Loucy (cell line): Measurements from ENCODE around the gene PGC.

Experiments
- H2AFZ ChIP-seq: fragments of 200-600 bp; sonication (generic); 2 replicates; pipeline ENCODE4 v1.6.0; 2016; ENCODE audit warnings: antibody characterized with exemption, mild to moderate bottlenecking, low read length, moderate library complexity
- H3F3A ChIP-seq: fragments of 200-600 bp; 2 replicates; pipeline ENCODE4 v1.6.0; 2016; ENCODE audit warnings: antibody characterized with exemption, low read depth, mild to moderate bottlenecking
- H3K27me3 ChIP-seq: fragments of 200-600 bp; sonication (generic); 2 replicates; pipeline ENCODE4 v1.6.1; 2014; ENCODE audit warnings: low read length, mild to moderate bottlenecking; ENCODE audit not compliant: insufficient read depth, poor library complexity, severe bottlenecking
- H3K36me3 ChIP-seq: fragments of 200-600 bp; sonication (generic); 2 replicates; pipeline ENCODE4 v1.6.1; 2016; ENCODE audit warnings: low read length; ENCODE audit not compliant: insufficient read depth
- H3K4me1 ChIP-seq: fragments of 200-600 bp; sonication (generic); 2 replicates; pipeline ENCODE4 v1.5.1; 2014; ENCODE audit warnings: low read length, mild to moderate bottlenecking; ENCODE audit not compliant: insufficient read depth, poor library complexity, severe bottlenecking
- H3K4me2 ChIP-seq: fragments of 200-600 bp; sonication (generic); 2 replicates; pipeline ENCODE4 v1.6.0; 2014; ENCODE audit warnings: antibody characterized with exemption, low read length, low read depth, mild to moderate bottlenecking; ENCODE audit not compliant: poor library complexity, severe bottlenecking
- H3K4me3 ChIP-seq: fragments of 200-600 bp; sonication (generic); 2 replicates; pipeline ENCODE4 v1.5.1; 2014; ENCODE audit warnings: low read length, mild to moderate bottlenecking, mixed read lengths; ENCODE audit not compliant: poor library complexity, severe bottlenecking
- H3K79me2 ChIP-seq: fragments of 200-600 bp; sonication (generic); 2 replicates; pipeline ENCODE4 v1.6.1; 2014; ENCODE audit warnings: low read length; ENCODE audit not compliant: insufficient read depth
- H3K9ac ChIP-seq: fragments of 200-600 bp; sonication (generic); 2 replicates; pipeline ENCODE4 v1.6.0; 2014; ENCODE audit warnings: mild to moderate bottlenecking, low read depth, low read length, moderate library complexity; ENCODE audit not compliant: poor library complexity, severe bottlenecking
- H3K9me2 ChIP-seq: fragments of 200-600 bp; sonication (generic); replicated peaks from 2 replicates; pipeline ENCODE4 v1.6.1; 2016; ENCODE audit warnings: low read depth, low read length, mixed read lengths
- H3K9me3 ChIP-seq: fragments of 200-600 bp; sonication (generic); 2 replicates; pipeline ENCODE4 v1.6.1; 2014; ENCODE audit warnings: mild to moderate bottlenecking, antibody characterized with exemption, low read length, low read depth; ENCODE audit not compliant: insufficient read depth
- H4K20me1 ChIP-seq: fragments of 200-600 bp; sonication (generic); 2 replicates; pipeline ENCODE4 v1.6.0; 2014; ENCODE audit warnings: antibody characterized with exemption, low read length, mild to moderate bottlenecking; ENCODE audit not compliant: insufficient read depth, poor library complexity, severe bottlenecking
- CTCF ChIP-seq: fragments of 200-600 bp; sonication (generic); conservative IDR thresholded peaks from 2 replicates; pipeline ENCODE4 v1.5.1; 2014; ENCODE audit warnings: mild to moderate bottlenecking, antibody characterized with exemption, low read length
- EZH2phosphoT487 ChIP-seq: fragments of 200-600 bp; IDR thresholded peaks from 2 replicates; pipeline ENCODE4 v1.6.1; 2018; ENCODE audit warnings: antibody characterized with exemption, mild to moderate bottlenecking, moderate library complexity, borderline replicate concordance

The PGC gene

GRCh38 chr6:41688256-41688965, 58.8 kb downstream of the PGC start:
- peak overlapping the region; percentile 13 for H3K9ac ChIP-seq
- H3K9me3 ChIP-seq: no peaks in the 10 kb centered on the region
- TF ChIP-seq CTCF: no peak
- no peak for TF ChIP-seq EZH2phosphoT487
- no peaks in the 10 kb centered on the region for H3K79me2 ChIP-seq
- H3K4me3 ChIP-seq: no peak overlapping the region
- H3K4me2 ChIP-seq: no peak overlapping the region
- no peaks in the 10 kb centered on the region for H3K36me3 ChIP-seq
- no peaks in the 10 kb centered on the region for H3K9me2 ChIP-seq
- H3K4me1 ChIP-seq: no peaks in the 10 kb centered on the region
- no peaks in the 10 kb centered on the region for H3K27me3 ChIP-seq
- no peaks in the 10 kb centered on the region for H3F3A ChIP-seq
- no peak overlapping the region for H2AFZ ChIP-seq
- H4K20me1 ChIP-seq: no peaks in the 10 kb centered on the region

- no peaks in the 10 kb centered on the region for H3K9me3 ChIP-seq
- no peaks in the 10 kb centered on the region for H3K9me2 ChIP-seq
- H2AFZ ChIP-seq: no peak overlapping the region
- no peaks in the 10 kb centered on the region for H4K20me1 ChIP-seq
- no peaks in the 10 kb centered on the region for H3K79me2 ChIP-seq
- no peak overlapping the region for H3K9ac ChIP-seq
- H3K27me3 ChIP-seq: no peaks in the 10 kb centered on the region
- H3K4me1 ChIP-seq: no peaks in the 10 kb centered on the region
- no peaks in the 10 kb centered on the region for H3K36me3 ChIP-seq
- no peak overlapping the region for H3K4me2 ChIP-seq
- no peaks in the 10 kb centered on the region for H3F3A ChIP-seq
- no peak overlapping the region for H3K4me3 ChIP-seq
- TF ChIP-seq EZH2phosphoT487 (no peak), CTCF (no peak)
Observed at GRCh38 chr6:41687501-41688175, 59.6 kb downstream of the PGC start.
